NCI-H2107 treated with DMSO at 0.1 percent for 48 hours (cell line): Measurements from ENCODE around the gene MICALL2.

Experiments used
- DNase-seq: peaks from one replicate; lab custom pipeline; 2025; ENCODE audit not compliant: unreplicated experiment; lab: John Stamatoyannopoulos, UW

Gene MICALL2

GRCh38 chr7:1397491-1398327 is 61.6 kb downstream of the MICALL2 start:
- no peak for DNase-seq

- no peak for DNase-seq
These were observed 63.1 kb downstream of the MICALL2 start for GRCh38 chr7:1396195-1396594.

DNA sequence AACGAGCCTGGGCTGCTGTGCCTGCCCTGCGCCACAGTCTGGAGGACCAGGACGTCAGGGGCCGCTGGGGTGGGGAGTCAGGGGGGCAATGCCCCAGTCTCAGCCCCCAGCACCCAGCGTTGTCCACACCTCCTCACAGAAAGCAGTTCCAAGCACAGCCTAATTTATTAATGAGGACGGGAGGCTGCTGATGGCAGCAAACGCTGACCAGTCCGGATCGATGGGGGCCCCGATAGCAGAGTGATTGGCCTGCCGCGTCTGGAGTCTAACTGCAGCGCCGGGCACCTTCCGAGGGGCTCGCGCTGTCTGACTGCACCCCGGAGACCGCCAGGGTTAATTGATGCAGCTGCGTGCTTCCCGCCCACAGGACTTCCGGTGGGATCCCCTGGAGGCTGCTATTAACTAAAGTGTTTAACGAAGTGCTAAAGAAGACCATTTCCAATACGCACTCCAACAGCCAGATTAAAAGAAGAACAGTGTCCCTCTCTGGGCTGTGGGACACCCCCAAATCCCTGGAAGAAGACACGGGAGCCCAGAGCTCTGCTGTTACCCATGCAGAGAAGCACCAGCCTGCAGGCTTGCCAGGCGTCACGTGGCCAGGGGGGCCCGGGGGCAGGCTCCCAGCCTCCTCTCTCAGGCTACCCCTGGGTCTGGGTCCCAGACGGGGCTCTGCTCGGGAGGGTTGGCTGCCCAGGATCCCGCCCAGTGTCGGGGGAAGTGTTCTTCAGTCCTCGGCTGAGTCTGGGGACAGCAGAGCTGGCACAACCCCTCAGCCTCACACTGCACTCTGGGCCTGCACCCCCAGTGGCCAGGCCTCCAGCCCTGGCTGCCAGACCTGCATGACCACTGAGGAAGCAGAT is 63.8 kb downstream of the MICALL2 start:
- no peak for DNase-seq

DNA sequence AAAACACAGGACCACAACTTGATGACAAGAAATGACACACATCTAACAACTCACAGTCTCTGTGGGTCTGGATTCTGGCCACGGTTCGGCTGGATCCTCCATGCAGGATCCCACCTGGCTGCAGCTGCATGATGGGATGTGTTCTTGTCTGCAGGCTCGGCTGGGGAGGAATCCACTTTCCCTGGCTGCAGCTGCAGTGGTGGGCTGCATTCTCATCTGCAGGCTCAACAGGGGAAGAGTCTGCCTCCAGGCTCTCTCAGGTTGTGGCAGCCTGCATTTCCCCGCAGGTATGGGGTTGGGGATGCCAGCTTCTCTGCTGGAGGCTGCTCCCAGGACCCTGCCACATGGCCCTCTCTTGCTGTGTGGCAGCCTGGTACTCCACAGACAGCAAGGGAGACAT is 64.9 kb downstream of the MICALL2 start:
- DNase-seq = no peak

GRCh38 chr7:1393421-1393820 is 65.8 kb downstream of the MICALL2 start:
- DNase-seq = no peak

DNA sequence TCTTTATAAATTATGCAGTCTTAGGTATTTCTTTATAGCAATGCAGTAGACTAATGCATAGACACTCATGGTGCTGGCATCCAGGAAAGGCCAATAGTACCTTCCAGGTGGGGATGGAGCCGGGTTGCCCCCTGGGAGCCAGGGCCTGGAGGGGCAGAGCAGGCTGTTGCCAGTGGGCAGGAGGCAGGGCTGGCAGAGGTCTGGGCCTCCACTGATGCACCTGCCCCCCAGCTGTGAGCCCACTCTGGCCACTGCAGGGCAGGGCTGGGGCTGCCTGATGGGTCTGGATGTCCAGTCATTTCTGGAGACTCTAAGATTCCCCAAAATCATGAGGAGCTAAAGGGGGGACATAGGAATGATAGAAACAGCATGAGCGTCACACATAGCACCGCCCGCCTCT is 66.7 kb downstream of the MICALL2 start:
- DNase-seq = no peak

DNA sequence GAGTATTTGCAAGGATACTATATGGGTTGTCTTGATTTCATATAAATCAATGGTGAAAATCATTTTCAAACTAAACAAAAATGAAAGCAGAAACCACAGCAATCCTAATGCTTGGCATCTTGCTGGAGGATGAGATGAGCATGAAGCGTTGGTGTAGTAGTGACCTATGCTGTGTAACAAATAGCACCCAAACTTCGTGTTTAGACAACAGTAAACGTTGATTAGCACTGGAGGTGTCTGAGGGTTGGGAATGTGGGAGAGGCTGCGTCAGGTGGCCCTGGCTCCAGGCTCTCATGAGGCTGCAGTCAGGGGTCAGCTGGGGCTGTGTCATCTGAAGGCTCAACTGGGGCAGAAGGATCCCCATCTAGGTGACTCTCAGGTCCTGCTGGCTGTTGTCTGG is 67.8 kb downstream of the MICALL2 start:
- no peak for DNase-seq

GRCh38 chr7:1388703-1389335 is 70.5 kb downstream of the MICALL2 start:
- DNase-seq = no peak

DNA sequence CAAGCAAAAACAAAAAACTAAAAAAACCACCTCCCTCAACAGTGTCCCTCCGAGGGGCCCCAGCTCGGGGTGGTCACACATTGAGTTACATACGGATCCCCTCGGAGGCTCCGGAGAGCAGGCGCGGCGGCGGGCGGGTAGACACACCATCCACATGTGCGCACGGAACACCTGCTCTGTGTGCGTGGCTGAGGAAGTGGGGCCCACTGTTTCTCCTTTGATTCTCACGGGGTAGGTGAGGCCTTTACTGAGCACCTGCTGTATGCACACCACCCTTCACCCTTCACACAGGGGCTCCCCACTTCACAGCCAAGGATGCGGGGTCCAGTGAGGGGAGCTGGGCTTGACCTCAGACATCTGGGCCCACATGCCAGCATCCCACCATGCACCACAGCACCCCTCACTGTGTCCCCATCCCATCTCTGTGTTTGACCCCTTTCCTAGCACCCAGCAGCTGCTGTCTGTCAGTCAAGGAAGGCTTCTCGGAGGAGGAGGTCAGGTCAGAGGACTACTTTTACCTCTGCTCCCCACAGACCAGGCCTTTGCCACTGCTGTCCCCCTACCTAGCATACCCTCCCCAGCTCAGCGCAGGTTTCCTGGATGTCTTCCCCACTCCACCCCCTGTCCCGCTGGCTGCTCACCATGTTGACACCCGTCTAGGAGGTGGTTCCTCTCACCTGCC is 71.1 kb downstream of the MICALL2 start:
- no peak for DNase-seq

GRCh38 chr7:1387261-1387660 is 72.0 kb downstream of the MICALL2 start:
- DNase-seq = no peak

DNA sequence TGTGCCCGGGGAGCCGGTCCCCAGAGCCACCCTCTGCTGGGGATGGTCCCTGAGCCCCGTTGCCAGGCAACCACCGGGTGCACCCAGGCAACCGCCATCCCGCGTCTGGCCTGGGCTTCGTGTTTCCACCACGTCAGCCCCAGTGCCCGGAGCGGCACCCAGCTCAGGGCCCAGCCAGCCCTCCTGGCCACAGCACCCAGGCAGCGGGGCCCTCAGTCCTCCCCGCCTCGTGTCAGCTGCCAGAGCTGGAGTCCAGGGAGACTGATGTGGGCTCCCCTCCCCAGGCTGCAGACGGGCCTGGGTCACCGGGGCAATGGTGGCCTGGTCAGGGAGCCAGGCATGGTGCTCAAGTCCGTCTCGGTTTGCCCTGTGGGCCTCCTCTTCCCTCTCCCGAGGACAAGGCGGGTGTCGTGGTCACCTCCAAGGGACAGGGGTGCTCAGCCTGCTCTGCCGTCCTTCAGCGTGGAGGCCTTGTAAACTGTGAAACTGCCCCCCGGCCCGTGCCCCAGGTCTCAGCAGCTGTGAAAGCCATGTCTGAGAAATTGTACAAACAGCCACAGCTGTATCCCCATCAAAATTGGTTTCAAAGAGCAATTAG is 72.5 kb downstream of the MICALL2 start:
- no peak for DNase-seq

- no peak for DNase-seq
These were observed 73.3 kb downstream of the MICALL2 start for GRCh38 chr7:1385809-1386622.

- DNase-seq = no peak
These were observed 74.0 kb downstream of the MICALL2 start for GRCh38 chr7:1385086-1385808.
